Fibroblast of lung (primary cell): ENCODE data around the gene ZNF318.

Source experiments
- EZH2 ChIP-seq: IDR thresholded peaks from 2 replicates; pipeline ENCODE4 v1.5.1; 2012; ENCODE audit warnings: low read length, control low read depth, mild to moderate bottlenecking; ENCODE audit errors: missing control alignments
- TF ChIP-seq, protein P1 (sequence below), 2 donors: IDR thresholded peaks in 1 of 2; conservative IDR thresholded peaks in 1 of 2; 1 replicate in 1 of 2; 2 replicates in 1 of 2; pipeline ENCODE4 v1.5.1; 2011 to 2012; ENCODE audit warnings: low read length in 2 of 2, control low read depth in 1 of 2, inconsistent platforms in 1 of 2, low read depth in 1 of 2, mild to moderate bottlenecking in 1 of 2

GRCh38 chr6:43286980-43287716, 82.3 kb downstream of the ZNF318 start:
- TF ChIP-seq, protein P1, sequence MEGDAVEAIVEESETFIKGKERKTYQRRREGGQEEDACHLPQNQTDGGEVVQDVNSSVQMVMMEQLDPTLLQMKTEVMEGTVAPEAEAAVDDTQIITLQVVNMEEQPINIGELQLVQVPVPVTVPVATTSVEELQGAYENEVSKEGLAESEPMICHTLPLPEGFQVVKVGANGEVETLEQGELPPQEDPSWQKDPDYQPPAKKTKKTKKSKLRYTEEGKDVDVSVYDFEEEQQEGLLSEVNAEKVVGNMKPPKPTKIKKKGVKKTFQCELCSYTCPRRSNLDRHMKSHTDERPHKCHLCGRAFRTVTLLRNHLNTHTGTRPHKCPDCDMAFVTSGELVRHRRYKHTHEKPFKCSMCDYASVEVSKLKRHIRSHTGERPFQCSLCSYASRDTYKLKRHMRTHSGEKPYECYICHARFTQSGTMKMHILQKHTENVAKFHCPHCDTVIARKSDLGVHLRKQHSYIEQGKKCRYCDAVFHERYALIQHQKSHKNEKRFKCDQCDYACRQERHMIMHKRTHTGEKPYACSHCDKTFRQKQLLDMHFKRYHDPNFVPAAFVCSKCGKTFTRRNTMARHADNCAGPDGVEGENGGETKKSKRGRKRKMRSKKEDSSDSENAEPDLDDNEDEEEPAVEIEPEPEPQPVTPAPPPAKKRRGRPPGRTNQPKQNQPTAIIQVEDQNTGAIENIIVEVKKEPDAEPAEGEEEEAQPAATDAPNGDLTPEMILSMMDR (conservative IDR thresholded peaks at IDR 0.05 in 1 of 2, IDR thresholded peaks at IDR 0.05 in 1 of 2; ENCODE audit: low read depth in 1 of 2, low read length in 2 of 2) = no peak
- no peak for TF ChIP-seq EZH2
